Thoracic aorta (tissue), 2 donors: ENCODE measurements around the gene VWA5B1. TPM values are rescaled to one million over a fixed set of nuclear protein-coding genes. Genes with fewer than 3 reads are reported as not detected.
"Not testable (repeated sequence)": the region's sequence is repeated elsewhere in the genome, so short reads cannot be mapped to it uniquely, and the experiment has no call there.

Experiments used
- ATAC-seq: fragments of 150-250 bp; one replicate; pipeline ENCODE4 v1.8.0; 2017; ENCODE audit warnings: low read depth; ENCODE audit not compliant: insufficient number of reproducible peaks, low FRiP score
- DNase-seq: peaks from one replicate; pipeline ENCODE4 v3.0.0-alpha.2; 2020; ENCODE audit warnings: low spot score
- H3K27ac ChIP-seq, 2 donors: fragments of 200-600 bp; sonication (generic); 1 replicate in 1 of 2; 2 replicates in 1 of 2; pipeline ENCODE4 v1.5.1; 2016; ENCODE audit warnings: mild to moderate bottlenecking in 2 of 2, moderate library complexity in 2 of 2
- H3K27me3 ChIP-seq: fragments of 200-600 bp; sonication (generic); replicated peaks from 2 replicates; pipeline ENCODE4 v1.6.0; 2016; ENCODE audit warnings: mild to moderate bottlenecking; ENCODE audit not compliant: insufficient read depth
- H3K36me3 ChIP-seq: fragments of 200-600 bp; sonication (generic); one replicate; pipeline ENCODE4 v1.5.1; 2016
- H3K4me1 ChIP-seq, 2 donors: fragments of 200-600 bp; sonication (generic); 1 replicate in 1 of 2; 2 replicates in 1 of 2; pipeline versions ENCODE4 v1.5.1 to v1.6.0; 2016; ENCODE audit warnings: low read depth in 2 of 2, mild to moderate bottlenecking in 1 of 2; ENCODE audit not compliant: control insufficient read depth in 1 of 2
- H3K4me3 ChIP-seq: fragments of 200-600 bp; sonication (generic); 2 replicates; pipeline ENCODE4 v1.5.1; 2016; ENCODE audit warnings: mild to moderate bottlenecking
- H3K9me3 ChIP-seq: fragments of 200-600 bp; sonication (generic); 2 replicates; pipeline ENCODE4 v1.5.1; 2016
- CTCF ChIP-seq: fragments of 200-600 bp; sonication (generic); IDR thresholded peaks from one replicate; pipeline ENCODE4 v1.5.1; 2019; ENCODE audit warnings: antibody characterized with exemption
- total RNA-seq, 2 donors: library from RNA; depleted of rRNA; stranded (reverse); fragments of >200 nt; gene quantifications; one replicate each; pipeline versions ENCODE4 v1.1.0 to v1.2.3, GENCODE V29; 2016

VWA5B1 gene
- total RNA-seq, 2 donors from 2014 or later = not detected

- Histone ChIP-seq H3K4me3 (no peak overlapping the region), H3K36me3 (no peaks in the 10 kb centered on the region), H3K4me1 (no peaks in the 10 kb centered on the region), H3K9me3 (no peaks in the 10 kb centered on the region), H3K27ac (no peak overlapping the region), H3K27me3 (no peaks in the 10 kb centered on the region)
- DNase-seq (no peak), ATAC-seq (no peak)
- TF ChIP-seq CTCF = no peak
Observed at GRCh38 chr1:20266141-20266540, 24.5 kb upstream of the VWA5B1 start.

- Histone ChIP-seq H3K27ac (no peak overlapping the region), H3K27me3 (no peaks in the 10 kb centered on the region), H3K4me1 (no peaks in the 10 kb centered on the region), H3K36me3 (no peaks in the 10 kb centered on the region), H3K4me3 (no peak overlapping the region), H3K9me3 (no peaks in the 10 kb centered on the region)
- no peak for TF ChIP-seq CTCF
- DNase-seq = no peak
- ATAC-seq = no peak
Observed at GRCh38 chr1:20266642-20267041, 24.0 kb upstream of the VWA5B1 start.

GRCh38 chr1:20271498-20272400 is 18.9 kb upstream of the VWA5B1 start:
- DNase-seq (no peak), ATAC-seq (no peak)
- Histone ChIP-seq H3K27me3 (no peaks in the 10 kb centered on the region), H3K4me3 (no peak overlapping the region), H3K9me3 (no peaks in the 10 kb centered on the region), H3K36me3 (no peaks in the 10 kb centered on the region), H3K4me1 (no peaks in the 10 kb centered on the region), H3K27ac (no peak overlapping the region)
- no peak for TF ChIP-seq CTCF

- ATAC-seq, H3K36me3 ChIP-seq, H3K4me1 ChIP-seq, H3K27me3 ChIP-seq, H3K27ac ChIP-seq, H3K4me3 ChIP-seq, DNase-seq, H3K9me3 ChIP-seq: not testable (repeated sequence)
Observed at GRCh38 chr1:20273716-20274115, 17.0 kb upstream of the VWA5B1 start.

GRCh38 chr1:20275319-20275925 is 15.3 kb upstream of the VWA5B1 start:
- Histone ChIP-seq H3K9me3 (no peaks in the 10 kb centered on the region), H3K4me1 (no peaks in the 10 kb centered on the region), H3K27me3 (no peaks in the 10 kb centered on the region), H3K4me3 (no peak overlapping the region), H3K36me3 (no peaks in the 10 kb centered on the region), H3K27ac (no peak overlapping the region)
- DNase-seq = no peak
- TF ChIP-seq CTCF = no peak
- no peak for ATAC-seq
